A549 treated with RU486 at 1 μM for 4 hours (cell line): ENCODE measurements around the gene PIK3C2A. TPM values are rescaled to one million over a fixed set of nuclear protein-coding genes. Genes with fewer than 3 reads are reported as not detected.

ENCODE experiments used
- total RNA-seq: library from RNA; stranded (reverse); fragments of 200-300 nt; extraction: Qiagen RNA extraction; gene quantifications from 5 replicates; pipeline ENCODE4 v1.2.3, GENCODE V29; 2022; ENCODE audit warnings: low read depth

The PIK3C2A gene, protein sequence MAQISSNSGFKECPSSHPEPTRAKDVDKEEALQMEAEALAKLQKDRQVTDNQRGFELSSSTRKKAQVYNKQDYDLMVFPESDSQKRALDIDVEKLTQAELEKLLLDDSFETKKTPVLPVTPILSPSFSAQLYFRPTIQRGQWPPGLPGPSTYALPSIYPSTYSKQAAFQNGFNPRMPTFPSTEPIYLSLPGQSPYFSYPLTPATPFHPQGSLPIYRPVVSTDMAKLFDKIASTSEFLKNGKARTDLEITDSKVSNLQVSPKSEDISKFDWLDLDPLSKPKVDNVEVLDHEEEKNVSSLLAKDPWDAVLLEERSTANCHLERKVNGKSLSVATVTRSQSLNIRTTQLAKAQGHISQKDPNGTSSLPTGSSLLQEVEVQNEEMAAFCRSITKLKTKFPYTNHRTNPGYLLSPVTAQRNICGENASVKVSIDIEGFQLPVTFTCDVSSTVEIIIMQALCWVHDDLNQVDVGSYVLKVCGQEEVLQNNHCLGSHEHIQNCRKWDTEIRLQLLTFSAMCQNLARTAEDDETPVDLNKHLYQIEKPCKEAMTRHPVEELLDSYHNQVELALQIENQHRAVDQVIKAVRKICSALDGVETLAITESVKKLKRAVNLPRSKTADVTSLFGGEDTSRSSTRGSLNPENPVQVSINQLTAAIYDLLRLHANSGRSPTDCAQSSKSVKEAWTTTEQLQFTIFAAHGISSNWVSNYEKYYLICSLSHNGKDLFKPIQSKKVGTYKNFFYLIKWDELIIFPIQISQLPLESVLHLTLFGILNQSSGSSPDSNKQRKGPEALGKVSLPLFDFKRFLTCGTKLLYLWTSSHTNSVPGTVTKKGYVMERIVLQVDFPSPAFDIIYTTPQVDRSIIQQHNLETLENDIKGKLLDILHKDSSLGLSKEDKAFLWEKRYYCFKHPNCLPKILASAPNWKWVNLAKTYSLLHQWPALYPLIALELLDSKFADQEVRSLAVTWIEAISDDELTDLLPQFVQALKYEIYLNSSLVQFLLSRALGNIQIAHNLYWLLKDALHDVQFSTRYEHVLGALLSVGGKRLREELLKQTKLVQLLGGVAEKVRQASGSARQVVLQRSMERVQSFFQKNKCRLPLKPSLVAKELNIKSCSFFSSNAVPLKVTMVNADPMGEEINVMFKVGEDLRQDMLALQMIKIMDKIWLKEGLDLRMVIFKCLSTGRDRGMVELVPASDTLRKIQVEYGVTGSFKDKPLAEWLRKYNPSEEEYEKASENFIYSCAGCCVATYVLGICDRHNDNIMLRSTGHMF (N-terminal part only)
- 5.5 to 14.9 TPM (median 14.5 TPM) in 5 replicates for total RNA-seq

DNA sequence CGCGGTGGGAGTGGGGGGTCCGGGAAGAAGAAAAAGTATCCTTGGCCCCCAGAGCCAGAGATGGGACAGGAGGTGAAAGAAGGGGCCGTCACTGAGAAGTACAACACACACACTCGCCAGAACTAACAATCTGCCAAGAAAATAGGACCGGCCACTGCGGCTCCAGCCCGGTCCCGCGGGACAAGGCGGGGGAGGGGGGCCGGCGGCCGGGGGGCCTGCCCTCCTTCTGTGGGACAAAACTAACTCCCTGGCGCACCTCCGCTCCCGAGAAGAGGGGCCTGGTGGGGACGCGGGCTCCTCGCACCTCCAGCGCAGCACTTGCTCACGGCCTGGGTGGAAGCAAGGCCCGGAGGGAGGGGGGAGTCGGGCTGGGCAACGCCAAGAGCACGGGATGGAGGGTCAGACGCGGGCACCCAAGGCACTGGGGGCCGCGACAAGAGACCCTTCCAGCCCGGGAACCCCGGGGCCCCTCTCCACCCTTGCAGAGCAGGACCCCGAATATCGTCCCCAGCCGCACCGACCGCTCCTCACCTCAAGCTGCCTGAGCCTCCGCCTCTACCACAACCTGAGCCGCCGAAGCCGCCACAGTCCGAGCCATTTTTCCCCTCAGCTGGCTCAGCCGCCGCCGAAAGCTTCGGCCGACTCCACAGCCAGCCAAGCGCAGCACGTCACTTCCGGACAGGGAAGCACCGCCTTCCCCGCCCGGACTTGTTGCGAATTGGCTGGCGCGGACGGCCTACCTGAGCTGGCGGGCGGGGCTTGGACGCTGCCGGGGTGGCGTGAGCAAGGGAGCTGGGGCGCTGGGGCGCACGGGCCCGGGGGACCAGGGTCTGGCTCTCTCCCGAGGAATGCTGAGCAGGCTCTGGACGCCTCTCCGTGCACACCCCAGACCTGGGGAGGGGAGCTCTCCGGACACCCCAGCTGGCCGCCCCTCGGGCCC is at the start of gene PIK3C2A:
TSS of gene PIK3C2A (minus strand) at position 670 of the 940 bp plus-strand sequence. CDS start 38,245 bp downstream, outside the sequence.

Other genes starting within 250 kb of the PIK3C2A start
- gene PLEKHA7, start 193.6 kb downstream of the PIK3C2A start, total RNA-seq, result 15.9 to 23.1 TPM (median 21.4 TPM) in 5 replicates
- 1,515 to 1,810 TPM (median 1,577 TPM) in 5 replicates for gene RPS13, start 130.3 kb downstream of the PIK3C2A start, total RNA-seq
- 28.7 to 33.0 TPM (median 32.8 TPM) in 5 replicates for gene NUCB2, start 68.8 kb upstream of the PIK3C2A start, total RNA-seq
- gene NCR3LG1, start 143.8 kb upstream of the PIK3C2A start, total RNA-seq, result 1.5 to 3.5 TPM (median 2.6 TPM) in 5 replicates
- 0.40 to 0.65 TPM (median 0.55 TPM) in 5 replicates for gene KCNJ11, start 180.7 kb upstream of the PIK3C2A start, total RNA-seq